A673 (cell line): Measurements from ENCODE around the gene SND1.

Source experiments
- EZH2 ChIP-seq: fragments of 200-600 bp; sonication (generic); IDR thresholded peaks from 2 replicates; pipeline ENCODE4 v1.6.1; 2017; ENCODE audit warnings: borderline replicate concordance, low read depth, mild to moderate bottlenecking, mixed read lengths, antibody characterized with exemption, low read length; ENCODE audit not compliant: poor library complexity, severe bottlenecking
- TF ChIP-seq, protein P1 (sequence below): fragments of 300-800, 200-600 bp; sonication (generic); conservative IDR thresholded peaks from 2 replicates; pipeline ENCODE4 v1.5.1; 2017; ENCODE audit warnings: low read depth, mild to moderate bottlenecking, antibody characterized with exemption, low read length, moderate library complexity, mixed read lengths

DNA sequence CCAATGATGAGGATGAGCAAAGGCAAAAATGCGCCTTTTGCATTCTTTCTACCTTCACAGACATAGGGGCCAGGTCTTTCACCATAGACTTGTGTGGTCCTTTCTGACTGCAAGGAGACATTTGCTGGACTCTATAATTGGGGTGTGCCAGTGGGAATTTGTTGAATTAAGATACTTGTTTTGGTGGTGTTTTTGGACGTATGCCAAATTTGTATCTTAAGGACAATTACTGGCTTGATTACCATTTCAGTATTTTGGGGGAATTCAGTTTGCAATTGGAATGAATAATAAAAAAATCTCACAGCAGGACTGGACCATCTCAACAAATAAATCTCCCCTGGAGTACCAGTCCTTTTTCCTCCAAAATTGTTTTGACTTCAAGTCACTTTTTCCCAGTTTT is 47.9 kb downstream of the SND1 start:
- TF ChIP-seq, protein P1, sequence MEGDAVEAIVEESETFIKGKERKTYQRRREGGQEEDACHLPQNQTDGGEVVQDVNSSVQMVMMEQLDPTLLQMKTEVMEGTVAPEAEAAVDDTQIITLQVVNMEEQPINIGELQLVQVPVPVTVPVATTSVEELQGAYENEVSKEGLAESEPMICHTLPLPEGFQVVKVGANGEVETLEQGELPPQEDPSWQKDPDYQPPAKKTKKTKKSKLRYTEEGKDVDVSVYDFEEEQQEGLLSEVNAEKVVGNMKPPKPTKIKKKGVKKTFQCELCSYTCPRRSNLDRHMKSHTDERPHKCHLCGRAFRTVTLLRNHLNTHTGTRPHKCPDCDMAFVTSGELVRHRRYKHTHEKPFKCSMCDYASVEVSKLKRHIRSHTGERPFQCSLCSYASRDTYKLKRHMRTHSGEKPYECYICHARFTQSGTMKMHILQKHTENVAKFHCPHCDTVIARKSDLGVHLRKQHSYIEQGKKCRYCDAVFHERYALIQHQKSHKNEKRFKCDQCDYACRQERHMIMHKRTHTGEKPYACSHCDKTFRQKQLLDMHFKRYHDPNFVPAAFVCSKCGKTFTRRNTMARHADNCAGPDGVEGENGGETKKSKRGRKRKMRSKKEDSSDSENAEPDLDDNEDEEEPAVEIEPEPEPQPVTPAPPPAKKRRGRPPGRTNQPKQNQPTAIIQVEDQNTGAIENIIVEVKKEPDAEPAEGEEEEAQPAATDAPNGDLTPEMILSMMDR: no peak
- no peak for TF ChIP-seq EZH2
